ENCODE data around the gene GALNT1. TPM values are rescaled to one million over a fixed set of nuclear protein-coding genes. Genes with fewer than 3 reads are reported as not detected.

GALNT1 gene
- total and polyA plus RNA-seq, 10 donors: 13.9 to 67.1 (median 49.9) TPM

DNA sequence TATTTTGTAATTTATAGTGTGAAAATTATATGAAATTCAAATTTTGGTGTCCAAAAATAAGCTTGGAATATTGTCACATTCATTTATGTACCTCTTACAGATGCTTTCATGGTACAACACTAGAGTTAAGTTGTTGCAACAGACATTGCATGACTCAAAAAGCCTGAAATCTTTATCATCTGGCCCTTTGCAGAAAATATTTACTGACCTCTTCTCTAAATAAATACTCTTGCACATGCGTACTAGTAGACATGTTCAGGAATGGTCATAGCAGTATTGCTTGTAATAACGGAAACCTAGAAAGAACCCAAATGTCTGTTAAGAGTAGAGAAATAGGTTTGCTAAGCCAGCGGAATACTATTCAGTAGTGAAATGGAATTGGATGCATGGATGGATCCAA lies 60.4 kb downstream of the GALNT1 start:
- no peak for DNase-seq
- Histone ChIP-seq H3K4me1 (no peaks in the 10 kb centered on the region), H3K27ac (no peak overlapping the region), H3K4me3 (no peak overlapping the region), H3K9me3 (peaks cover 0 to 8% (median 0%) of the 10 kb centered on the region in 8 donors), H3K36me3 (peaks cover 0 to 14% (median 0%) of the 10 kb centered on the region in 6 donors), H3K27me3 (replicated peaks in 1 of 7) (no peaks in the 10 kb centered on the region)
- WGBS, 5 donors: 95 to 99% (median 97%) methylated on average over 3 of the region's 3 CpGs
- intact Hi-C loops (cut with DNase I; ENCODE audit: low total_unique reads): no loop called here
- TF ChIP-seq, protein P1, sequence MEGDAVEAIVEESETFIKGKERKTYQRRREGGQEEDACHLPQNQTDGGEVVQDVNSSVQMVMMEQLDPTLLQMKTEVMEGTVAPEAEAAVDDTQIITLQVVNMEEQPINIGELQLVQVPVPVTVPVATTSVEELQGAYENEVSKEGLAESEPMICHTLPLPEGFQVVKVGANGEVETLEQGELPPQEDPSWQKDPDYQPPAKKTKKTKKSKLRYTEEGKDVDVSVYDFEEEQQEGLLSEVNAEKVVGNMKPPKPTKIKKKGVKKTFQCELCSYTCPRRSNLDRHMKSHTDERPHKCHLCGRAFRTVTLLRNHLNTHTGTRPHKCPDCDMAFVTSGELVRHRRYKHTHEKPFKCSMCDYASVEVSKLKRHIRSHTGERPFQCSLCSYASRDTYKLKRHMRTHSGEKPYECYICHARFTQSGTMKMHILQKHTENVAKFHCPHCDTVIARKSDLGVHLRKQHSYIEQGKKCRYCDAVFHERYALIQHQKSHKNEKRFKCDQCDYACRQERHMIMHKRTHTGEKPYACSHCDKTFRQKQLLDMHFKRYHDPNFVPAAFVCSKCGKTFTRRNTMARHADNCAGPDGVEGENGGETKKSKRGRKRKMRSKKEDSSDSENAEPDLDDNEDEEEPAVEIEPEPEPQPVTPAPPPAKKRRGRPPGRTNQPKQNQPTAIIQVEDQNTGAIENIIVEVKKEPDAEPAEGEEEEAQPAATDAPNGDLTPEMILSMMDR (IDR thresholded peaks at IDR 0.05 in 8 of 11, conservative IDR thresholded peaks at IDR 0.05 in 3 of 11): no peak
- TF ChIP-seq POLR2A (IDR thresholded peaks at IDR 0.05) (no peak), POLR2AphosphoS5 (IDR thresholded peaks at IDR 0.05) (no peak)

DNA sequence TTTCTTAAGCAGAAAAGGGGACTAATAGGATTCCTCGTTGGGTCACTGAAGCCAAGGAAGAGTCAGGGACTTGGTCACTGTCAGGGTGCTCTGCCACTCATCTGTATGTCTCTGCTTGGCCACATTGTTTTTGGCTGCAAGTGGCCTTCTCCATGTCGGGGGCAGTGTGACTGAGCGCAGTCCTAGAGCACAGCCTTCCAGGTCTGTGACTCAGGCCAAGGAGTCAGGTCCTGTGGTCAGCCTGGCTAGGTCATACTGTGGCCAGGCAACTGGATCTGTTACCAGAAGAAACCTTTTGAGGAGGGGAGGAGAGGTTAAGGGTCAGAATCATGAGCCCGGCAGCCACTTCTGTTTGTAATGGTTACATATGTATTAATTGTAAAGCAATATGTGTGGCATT lies 61.3 kb downstream of the GALNT1 start:
- WGBS, 5 donors: 80 to 100% (median 95%) methylated on average over 4 of the region's 4 CpGs
- TF ChIP-seq POLR2A (IDR thresholded peaks at IDR 0.05) (no peak), POLR2AphosphoS5 (IDR thresholded peaks at IDR 0.05) (no peak)
- TF ChIP-seq, protein P1 (IDR thresholded peaks at IDR 0.05 in 8 of 11, conservative IDR thresholded peaks at IDR 0.05 in 3 of 11): no peak
- intact Hi-C loops (cut with DNase I; ENCODE audit: low total_unique reads): no loop called here
- Histone ChIP-seq H3K27me3 (replicated peaks in 1 of 7) (no peaks in the 10 kb centered on the region), H3K4me1 (no peaks in the 10 kb centered on the region), H3K9me3 (peaks cover 0 to 3% (median 0%) of the 10 kb centered on the region in 8 donors), H3K27ac (no peak overlapping the region), H3K4me3 (no peak overlapping the region), H3K36me3 (peaks cover 0 to 10% (median 0%) of the 10 kb centered on the region in 6 donors)
- no peak for DNase-seq

DNA sequence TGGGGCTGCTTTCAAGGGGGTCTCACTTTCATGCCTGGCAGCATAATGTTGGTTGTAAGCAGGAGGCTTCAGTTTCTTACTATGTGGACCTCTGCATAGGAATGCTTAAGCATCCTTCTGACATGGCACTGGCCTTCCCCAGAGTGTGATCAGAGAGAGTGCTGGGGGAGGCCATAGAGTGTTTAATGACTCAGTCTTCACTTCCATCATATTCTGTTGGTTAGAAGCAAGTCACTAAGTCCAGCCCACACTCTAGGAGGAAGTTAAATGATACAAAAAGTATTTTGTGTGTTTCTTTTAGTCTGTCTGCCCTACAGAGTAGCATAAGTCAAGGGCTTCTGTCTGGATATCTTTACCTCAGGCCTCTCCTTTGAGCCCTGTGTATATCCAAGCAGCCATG lies 64.9 kb downstream of the GALNT1 start:
- TF ChIP-seq POLR2A (IDR thresholded peaks at IDR 0.05) (no peak), POLR2AphosphoS5 (IDR thresholded peaks at IDR 0.05) (no peak)
- TF ChIP-seq, protein P1 (IDR thresholded peaks at IDR 0.05 in 8 of 11, conservative IDR thresholded peaks at IDR 0.05 in 3 of 11): no peak
- Histone ChIP-seq H3K27me3 (replicated peaks in 1 of 7) (no peaks in the 10 kb centered on the region), H3K9me3 (peaks cover 0 to 22% (median 11%) of the 10 kb centered on the region in 8 donors), H3K4me1 (no peaks in the 10 kb centered on the region), H3K4me3 (no peak overlapping the region), H3K27ac (no peak overlapping the region), H3K36me3 (peaks cover 0 to 10% (median 0%) of the 10 kb centered on the region in 6 donors)
- intact Hi-C loops (cut with DNase I; ENCODE audit: low total_unique reads): no loop called here
- no peak for DNase-seq

DNA sequence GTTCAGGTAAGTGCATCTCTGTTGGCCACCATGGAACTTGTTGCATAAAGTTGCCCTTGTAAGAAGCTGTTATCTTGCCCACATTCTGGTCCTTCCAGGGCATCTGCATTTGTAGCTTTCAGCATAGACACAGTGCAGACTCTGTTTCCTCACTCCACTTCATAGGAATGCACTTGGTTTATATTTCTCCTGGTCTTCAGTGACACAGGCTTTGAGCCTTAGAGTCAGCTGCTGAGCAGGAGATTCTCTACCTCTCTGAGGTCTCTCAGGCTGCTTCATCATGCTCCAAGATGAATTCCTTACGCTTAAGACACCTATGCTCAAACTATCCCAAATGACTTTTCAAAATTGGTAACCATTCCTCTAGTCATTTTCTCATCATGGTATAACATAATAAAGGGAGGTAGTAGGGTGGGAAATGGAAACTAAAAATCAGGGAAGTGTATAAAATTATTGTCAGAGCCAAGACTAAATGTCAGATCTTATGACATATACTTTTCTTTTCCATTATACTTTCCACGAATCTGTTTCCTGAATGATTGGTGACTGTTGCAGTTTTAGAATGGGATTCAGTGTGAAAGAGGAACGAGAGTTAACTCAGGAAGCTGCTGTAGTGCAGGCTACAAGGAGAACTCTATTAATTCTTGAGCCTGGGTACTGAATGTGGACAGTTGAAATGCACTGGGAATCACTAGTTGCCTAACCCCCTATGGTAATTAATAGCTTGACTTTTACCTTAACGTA lies 72.0 kb downstream of the GALNT1 start:
- DNase-seq: no peak
- H3K4me1 ChIP-seq: peaks cover 0 to 20% (median 3%) of the 10 kb centered on the region in 6 donors
- H3K27ac ChIP-seq: no peak overlapping the region
- whole genome bisulfite sequencing, 5 donors: 41 to 56% (median 48%) methylated on average over 4 of the region's 4 CpGs
- peaks cover 0 to 17% (median 0%) of the 10 kb centered on the region in 6 donors for H3K36me3 ChIP-seq
- H3K9me3 ChIP-seq: peaks cover 0 to 17% (median 8%) of the 10 kb centered on the region in 8 donors
- no peak for TF ChIP-seq POLR2AphosphoS5 (IDR thresholded peaks at IDR 0.05)
- TF ChIP-seq, protein P1 (IDR thresholded peaks at IDR 0.05 in 8 of 11, conservative IDR thresholded peaks at IDR 0.05 in 3 of 11): no peak
- no peak for TF ChIP-seq POLR2A (IDR thresholded peaks at IDR 0.05)
- intact Hi-C loops (cut with DNase I; ENCODE audit: low total_unique reads): no loop called here
- H3K4me3 ChIP-seq: no peak overlapping the region
- H3K27me3 ChIP-seq (replicated peaks in 1 of 7): no peaks in the 10 kb centered on the region
